NCI-H345 treated with DMSO at 0.1 percent for 48 hours (cell line): Measurements from ENCODE around the gene INO80B.
A peak's percentile ranks its signal among the peaks of the same experiment; 100 is the strongest.
"Not testable (repeated sequence)": the region's sequence is repeated elsewhere in the genome, so short reads cannot be mapped to it uniquely, and the experiment has no call there.

Source experiments
- DNase-seq: peaks from one replicate; lab custom pipeline; 2025; ENCODE audit not compliant: unreplicated experiment; lab: John Stamatoyannopoulos, UW

The INO80B gene

GRCh38 chr2:74447230-74447999, 7.5 kb upstream of the INO80B start:
- no peak for DNase-seq

GRCh38 chr2:74448771-74449170, 6.1 kb upstream of the INO80B start:
- no peak for DNase-seq

- no peak for DNase-seq
Observed at GRCh38 chr2:74450570-74451190, 4.2 kb upstream of the INO80B start.

GRCh38 chr2:74457129-74457548, 2.3 kb downstream of the INO80B start:
- DNase-seq, result no peak

GRCh38 chr2:74457549-74458131, 2.8 kb downstream of the INO80B start:
- peak; percentile 59 for DNase-seq

- DNase-seq, result peak; percentile 99
Observed at GRCh38 chr2:74458132-74458937, 3.4 kb downstream of the INO80B start, which contains the start of gene WBP1. Gene WBP1 (plus strand): TSS chr2:74458438. CDS start chr2:74458603, 165 bp downstream.

GRCh38 chr2:74458938-74459363, 4.1 kb downstream of the INO80B start:
- DNase-seq, result no peak

- DNase-seq, result not testable (repeated sequence)
Observed at GRCh38 chr2:74459503-74460118, 4.7 kb downstream of the INO80B start.

GRCh38 chr2:74460187-74460586, 5.3 kb downstream of the INO80B start:
- DNase-seq, result not testable (repeated sequence)

- no peak for DNase-seq
Observed at GRCh38 chr2:74461187-74462053, 6.5 kb downstream of the INO80B start.

- no peak for DNase-seq
Observed at GRCh38 chr2:74462054-74462785, 7.3 kb downstream of the INO80B start.

GRCh38 chr2:74462786-74463105, 7.9 kb downstream of the INO80B start:
- no peak for DNase-seq

GRCh38 chr2:74464406-74464805, 9.5 kb downstream of the INO80B start:
- no peak for DNase-seq

GRCh38 chr2:74470742-74471141, 15.9 kb downstream of the INO80B start:
- not testable (repeated sequence) for DNase-seq

- no peak for DNase-seq
Observed at GRCh38 chr2:74471332-74472065, 16.6 kb downstream of the INO80B start.

- peak; percentile 81 for DNase-seq
Observed at GRCh38 chr2:74472086-74472944, 17.4 kb downstream of the INO80B start, which contains the start of gene MRPL53. Gene MRPL53 (minus strand): TSS chr2:74472680. CDS start chr2:74472660, 20 bp downstream.

- no peak for DNase-seq
Observed at GRCh38 chr2:74472945-74473258, 18.0 kb downstream of the INO80B start.

- DNase-seq, result no peak
Observed at GRCh38 chr2:74474481-74474880, 19.6 kb downstream of the INO80B start.
